ENCODE results near the gene CRABP1.

The CRABP1 gene

DNA sequence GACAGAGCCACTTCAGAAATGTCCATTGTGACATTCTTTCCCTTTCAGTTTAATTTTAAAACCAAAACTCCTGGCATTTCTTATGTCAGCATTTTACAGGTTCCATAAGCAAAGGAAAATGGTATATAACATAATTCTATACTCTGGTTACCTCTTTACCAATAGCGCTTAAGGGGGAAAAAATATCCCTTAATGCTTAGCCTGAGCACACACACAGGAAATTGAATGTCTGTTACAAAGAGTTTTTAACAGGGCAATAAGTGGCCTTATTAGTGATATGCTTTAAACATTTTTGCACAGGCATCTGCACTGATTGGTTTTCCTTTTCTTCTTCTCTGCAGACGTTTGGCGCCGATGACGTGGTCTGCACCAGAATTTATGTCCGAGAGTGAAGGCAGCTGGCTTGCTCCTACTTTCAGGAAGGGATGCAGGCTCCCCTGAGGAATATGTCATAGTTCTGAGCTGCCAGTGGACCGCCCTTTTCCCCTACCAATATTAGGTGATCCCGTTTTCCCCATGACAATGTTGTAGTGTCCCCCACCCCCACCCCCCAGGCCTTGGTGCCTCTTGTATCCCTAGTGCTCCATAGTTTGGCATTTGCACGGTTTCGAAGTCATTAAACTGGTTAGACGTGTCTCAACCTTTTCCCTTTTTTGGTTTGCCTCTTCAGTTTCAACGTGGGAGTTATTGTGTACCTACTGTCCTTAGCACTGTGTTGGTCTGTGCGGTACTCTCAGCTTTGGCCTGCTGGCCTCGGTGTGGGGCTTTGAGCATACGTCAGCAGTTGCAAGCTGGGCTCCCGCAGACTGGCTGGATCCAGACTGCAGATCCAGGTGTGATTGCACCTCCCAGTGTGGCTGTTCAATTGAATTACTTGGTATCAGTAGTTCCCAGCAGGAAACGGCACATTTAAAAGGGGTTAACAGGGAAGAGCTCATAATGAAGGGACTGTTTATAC lies 7.7 kb downstream of the CRABP1 start:
- DNase-seq, result no peak

DNA sequence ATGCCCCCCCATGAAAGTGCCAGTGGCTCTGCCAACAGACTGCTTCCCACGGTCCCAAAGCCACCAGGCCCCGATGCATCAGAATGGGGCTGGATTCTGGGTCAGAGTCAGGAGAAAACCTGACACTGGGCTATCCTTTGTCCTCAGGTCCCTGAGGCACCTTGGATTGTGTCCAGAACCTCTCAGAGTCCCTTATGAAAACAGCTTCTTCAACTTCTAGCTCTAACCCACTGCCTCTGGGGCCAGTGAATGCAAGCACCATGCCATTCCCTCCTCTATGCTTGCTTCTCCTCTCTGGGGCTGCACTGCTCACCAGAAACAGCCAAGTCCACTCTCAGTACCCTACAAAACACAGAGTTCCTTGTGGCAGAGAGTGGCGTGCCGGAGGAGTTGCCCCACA lies 9.9 kb downstream of the CRABP1 start:
- no peak for DNase-seq

DNA sequence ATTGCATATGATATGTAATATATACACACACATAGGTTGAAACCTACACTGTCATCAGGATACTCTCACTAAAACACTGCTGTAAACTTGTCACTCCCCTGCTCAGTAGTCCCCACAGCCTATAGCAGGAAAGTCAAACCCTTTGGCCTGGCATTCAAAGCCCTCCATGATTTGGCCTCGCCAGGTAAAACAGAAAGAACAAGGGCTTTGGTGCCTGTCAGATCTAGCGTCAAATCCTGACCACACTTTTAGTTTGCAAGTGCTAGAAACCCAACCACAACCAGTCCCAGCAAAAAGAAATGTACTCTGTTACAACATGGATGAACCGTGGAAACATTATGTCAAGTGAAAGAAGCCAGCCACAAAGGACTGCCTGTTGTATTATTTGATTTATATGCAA lies 11.4 kb downstream of the CRABP1 start:
- DNase-seq, result no peak

DNA sequence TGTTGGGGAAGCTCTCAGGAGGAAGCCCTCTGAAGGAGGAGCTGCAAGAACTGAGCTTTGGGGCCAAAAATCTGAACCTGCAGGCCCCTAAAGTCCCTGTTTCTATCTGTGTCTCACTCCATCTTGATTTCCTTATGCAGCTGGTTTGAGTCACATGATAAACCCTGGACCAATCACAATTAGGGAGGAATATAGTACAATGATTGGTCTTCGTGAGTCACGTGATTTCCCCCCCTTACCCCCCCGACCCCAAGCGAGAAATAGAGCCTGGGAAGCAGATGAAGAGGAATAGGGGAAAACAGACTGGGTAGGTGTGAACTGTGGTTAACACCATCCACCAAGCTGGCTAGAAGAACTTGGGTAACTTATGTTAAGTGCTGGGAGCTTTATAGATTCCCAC lies 12.9 kb downstream of the CRABP1 start:
- no peak for DNase-seq

DNA sequence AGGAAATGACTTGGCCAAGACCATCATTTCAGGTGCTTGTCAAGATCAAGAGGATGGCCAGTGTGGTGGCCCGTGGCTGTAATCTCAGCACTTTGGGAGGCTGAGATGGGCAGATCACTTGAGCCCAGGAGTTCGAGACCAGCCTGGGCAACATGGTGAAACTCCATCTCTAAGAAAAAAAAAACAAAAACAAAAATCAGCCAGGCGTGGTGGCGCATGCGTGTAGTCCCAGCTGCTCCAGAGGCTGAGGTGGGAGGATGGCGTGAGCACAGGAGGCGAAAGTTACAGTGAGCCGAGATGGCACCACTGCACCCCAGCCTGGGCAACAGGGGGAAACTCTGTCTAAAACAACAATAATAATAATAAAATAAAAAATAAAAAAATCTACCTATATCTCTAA lies 15.0 kb downstream of the CRABP1 start:
- no peak for DNase-seq

DNA sequence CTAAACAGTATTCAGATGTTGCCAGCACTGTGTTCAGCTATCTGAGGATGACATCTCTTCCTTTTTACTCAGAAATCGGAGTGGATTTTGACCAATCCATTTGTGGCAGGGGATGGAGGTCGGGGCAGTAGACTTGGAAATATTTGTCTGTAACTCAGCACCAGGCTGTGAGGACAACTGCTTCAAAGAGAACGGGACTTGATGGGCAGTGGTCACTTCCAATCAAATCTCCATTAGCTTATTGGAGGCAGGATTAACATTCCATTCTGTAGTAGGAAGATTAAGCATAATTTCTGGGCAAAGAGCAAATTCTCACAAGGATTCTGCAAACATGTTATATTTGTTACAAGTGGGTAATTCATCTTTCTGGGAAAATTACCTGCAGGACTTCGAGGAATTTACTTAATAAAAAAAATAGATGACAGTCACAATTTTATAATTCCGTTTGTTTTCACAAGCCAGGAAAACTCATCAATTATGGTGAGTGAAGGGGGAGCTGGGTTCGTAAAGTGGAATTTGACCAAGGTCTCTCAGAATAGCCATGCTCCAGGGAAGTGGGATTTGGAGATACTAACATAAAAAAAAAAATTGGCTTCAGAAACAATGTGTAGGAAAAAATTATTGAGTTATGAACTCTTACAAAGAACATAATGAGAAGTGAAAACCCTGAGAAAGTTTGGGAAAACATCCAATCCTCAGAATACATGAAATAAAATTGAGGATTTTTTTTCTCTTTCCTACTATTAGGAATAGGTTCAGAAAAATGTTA lies 18.1 kb downstream of the CRABP1 start:
- DNase-seq, result no peak

DNA sequence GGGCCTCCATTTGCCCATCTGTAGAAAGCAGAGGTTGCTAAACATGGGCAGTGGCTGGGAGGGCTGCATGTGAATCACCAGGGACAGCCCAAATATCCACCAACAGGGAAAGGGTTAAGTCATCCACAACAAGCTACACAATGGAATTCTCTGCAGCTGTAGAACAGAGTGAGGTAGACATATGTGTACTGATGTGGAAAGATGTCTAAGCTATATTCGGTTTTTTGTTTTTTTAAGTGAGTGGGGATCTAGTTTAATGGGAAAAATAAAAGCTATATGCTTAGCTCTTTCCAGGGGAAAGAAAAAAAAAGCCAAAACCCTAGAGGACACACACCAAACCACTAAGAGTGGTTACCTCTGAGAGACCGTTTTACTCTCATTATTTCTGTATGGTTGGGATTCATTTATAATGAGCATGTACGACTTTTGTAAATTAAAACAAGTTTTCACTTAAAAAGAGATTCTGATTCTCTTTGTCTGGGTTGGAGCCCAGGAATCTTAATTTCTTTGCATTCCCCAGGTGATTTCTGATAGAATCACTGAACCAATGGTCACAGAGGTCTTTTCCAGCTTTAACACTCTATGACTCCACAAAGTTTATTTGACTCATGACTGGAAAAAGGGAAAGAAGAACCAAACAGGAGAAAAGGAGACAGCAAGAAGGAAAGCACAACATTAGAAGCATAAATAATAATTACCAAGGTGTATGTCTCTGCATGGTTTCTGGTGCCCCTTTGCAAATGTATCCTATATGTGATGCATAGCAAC lies 19.1 kb downstream of the CRABP1 start:
- no peak for DNase-seq

DNA sequence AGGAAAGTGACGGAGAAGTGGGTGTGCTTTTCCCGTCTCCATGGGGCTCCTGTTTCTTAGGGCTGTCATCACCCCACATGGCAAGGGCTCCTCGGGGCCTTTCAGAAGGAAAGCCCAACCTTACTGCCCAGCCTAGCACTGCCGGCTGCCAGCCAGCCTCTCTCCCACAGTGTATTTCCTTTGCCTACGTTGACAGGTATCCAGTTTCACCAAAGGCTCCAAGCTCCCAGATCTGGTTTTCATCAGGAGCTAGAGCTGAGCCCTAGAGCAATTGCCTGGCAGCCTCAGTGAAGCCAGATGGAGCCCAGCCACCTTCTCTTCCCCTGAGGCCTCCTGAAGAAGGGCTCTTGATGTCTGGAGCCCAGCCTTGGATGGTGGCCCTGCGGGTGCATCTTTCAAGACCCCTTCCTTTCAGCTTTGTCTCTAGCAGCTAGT lies 20.2 kb downstream of the CRABP1 start:
- DNase-seq, result peak; percentile 79

DNA sequence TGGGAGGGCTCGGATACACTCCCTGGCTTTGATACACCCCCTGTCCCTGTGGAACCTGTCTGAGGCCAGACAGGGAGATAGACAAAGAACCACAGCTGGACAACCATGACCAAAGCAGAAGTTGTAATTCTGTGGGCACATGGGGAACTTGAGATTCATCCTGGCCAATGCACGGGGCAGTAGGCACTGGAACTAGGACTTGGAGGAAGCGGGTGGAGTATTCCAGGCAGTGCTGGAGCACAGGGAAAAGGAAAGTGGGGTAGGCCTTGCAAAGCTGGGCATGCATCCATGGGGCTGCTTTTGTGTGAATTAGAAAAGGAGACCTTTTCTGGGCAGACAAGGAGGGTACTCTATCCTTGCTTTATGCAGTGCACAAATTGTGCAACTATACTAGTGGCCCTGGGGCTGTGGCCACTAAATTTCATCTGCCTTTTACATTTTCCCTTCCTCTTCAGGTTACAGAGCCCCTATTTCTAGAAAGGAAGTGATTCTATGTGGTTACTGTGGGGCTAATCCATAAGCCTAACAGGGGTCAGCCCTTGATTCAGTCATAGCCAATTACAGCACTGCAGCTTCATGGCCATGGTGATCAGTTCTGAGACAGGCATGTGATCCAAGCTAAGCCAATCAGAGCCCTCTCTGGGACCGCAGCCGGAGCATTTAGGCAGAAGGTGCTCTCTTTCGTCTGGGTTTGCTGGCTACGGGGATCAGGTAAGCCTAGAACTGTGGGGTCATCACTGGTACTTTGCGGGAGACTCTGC lies 21.0 kb downstream of the CRABP1 start:
- no peak for DNase-seq

DNA sequence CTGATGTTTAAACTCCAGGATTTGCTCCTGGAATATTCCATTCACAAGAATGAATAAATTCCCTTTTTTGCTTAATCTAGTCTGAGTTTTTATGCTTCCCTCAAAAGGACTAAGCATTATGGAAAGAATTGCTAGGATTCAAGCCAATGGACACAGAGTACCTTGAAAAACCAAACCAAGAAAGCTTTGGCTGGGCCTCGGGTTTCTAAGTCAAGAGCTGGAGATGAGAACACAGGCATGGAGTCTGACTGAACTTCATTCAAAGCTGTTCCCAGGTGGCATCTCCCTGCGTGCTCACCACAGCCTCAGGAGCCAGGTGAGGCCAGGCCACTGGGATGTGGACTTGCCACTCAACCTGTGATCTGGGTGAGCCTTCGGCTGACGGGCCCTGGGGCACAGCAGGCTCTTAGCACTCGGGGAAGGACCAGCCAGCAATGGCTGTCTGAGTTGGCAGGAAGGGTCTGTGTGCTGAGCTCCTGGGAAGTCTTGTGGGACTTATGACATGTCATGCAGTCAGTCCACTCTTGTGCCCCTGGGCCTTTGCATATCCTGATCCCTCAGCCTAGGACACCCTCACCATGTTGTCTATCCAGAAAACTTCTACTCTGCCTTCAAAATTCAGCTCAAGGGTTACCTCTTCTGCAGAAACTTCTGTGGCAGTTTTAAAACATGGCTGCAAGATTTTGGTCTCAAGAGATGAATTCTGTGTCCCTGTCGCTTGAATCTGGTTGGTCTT lies 21.8 kb downstream of the CRABP1 start:
- no peak for DNase-seq

DNA sequence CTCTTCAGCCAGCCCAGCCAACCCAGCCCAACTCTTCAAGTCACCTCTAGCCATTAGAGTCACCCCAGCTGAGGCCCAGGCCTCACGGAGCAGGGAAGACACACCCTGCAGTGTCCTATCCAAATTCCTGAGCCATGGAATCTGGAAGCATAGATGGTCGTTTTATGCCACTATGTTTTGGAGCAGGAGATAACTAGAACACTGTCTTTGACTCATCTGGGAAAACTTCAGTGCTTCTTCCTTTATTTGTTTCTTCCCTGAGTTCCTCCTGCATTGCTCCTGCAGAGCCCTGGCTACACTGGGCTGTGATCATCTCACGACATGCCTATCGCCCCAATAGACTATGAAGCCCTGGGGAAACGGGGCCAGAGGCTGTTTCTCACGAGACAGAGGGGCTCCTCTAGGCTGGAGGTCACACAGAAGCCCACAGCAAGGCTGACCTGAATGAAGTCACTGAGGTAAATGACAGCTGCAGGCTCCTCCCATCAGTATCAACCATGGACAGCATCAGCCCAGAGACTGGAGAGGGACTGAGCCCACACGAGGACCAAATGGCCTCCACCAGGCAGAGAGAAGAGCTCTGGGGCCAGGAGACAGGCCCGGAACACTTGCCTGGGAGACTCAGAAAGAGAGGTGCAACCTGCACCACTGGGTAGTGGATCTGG lies 22.7 kb downstream of the CRABP1 start:
- no peak for DNase-seq

DNA sequence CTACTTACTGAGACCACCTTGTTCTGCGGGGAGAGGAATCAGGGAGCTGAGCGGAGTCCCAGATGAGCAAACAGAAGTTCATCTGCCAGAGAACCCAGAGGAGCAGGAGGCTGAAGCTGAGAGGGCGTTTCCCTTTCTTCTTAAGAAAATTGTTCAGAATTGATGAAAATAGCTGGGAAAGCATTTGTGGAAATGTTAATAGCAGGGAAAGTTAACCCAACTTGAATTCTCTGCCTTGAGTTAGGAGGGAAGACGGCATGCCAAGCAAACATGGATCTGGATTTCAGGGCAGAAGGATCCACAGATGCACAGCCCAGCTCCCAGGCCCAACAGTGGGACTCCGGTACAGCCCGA lies 23.2 kb downstream of the CRABP1 start:
- no peak for DNase-seq

DNA sequence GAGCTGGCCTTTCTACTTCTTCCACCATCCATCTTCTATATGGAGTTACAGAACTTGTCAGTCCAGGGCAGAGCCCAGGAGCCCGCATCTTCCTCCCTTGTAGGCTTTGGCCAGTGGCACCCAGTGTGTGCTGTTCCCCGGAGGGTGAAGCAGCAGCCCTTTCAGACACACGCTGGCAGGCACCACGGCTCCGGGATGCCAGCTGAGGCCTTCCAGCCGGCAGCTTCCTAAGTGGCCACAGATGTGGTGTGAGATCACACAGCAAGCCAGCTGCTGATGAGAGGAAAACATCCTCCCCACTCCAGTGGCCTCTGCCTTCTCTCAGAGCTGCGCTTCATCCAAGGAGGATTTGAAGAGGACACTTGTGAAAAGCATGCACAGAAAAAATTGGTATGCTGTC lies 24.1 kb downstream of the CRABP1 start:
- no peak for DNase-seq

DNA sequence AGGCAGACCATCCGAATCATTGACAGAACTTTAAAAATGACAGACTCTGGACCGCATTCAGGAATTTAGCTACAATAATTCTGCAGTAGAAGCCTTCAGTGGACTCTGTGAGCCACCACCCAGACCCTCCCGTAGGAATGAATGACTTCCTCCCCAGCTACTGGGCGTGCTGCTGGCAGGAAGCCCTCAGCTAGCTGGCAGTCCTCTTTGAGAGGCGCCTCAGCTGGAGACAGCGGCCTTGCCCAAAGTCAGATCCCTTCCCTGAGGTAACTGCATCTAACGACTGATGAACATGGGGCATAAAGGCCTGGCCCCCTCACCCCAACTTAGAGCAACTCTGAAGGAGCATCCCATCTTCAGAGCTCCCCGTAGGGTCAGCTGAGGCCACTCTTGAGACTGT lies 25.8 kb downstream of the CRABP1 start:
- no peak for DNase-seq

DNA sequence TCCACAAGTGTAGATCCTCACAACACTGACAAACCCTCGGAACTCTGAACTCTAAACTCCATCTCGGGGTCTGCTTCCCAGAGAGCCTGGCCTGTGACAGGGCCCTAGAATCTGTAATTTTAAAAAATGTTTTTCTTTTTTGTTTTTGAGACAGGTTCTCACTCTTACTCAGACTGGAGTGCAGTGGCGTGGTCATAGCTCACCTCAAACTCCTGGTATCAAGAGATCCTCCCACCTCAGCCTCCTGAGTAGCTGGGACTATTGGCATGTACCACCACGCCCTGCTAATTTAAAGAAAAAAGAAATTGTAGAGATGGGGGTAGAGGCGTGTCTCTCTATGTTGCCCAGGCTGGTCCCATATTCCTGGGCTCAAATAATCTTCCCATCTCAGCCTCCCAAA lies 26.2 kb downstream of the CRABP1 start:
- DNase-seq, result no peak

DNA sequence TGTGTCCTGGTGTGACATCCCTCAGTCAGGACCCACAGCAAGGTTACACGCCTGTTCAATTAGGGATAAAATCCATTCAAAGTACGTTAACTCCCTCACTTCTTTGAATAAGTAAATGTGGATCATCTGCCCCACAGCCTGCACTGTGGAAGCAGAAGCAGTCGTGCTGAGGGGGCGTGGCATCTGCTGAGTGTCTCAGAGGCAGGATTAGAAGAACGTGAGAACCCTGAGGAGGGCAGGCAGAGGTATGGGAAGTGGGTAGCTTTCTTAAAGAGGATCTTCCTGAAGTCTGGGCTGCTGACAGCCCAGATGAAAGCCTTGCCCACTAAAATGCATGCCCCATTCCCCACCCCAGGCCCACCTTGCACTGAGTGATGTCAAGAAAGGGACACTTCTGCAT lies 28.5 kb downstream of the CRABP1 start:
- peak; percentile 62 for DNase-seq

DNA sequence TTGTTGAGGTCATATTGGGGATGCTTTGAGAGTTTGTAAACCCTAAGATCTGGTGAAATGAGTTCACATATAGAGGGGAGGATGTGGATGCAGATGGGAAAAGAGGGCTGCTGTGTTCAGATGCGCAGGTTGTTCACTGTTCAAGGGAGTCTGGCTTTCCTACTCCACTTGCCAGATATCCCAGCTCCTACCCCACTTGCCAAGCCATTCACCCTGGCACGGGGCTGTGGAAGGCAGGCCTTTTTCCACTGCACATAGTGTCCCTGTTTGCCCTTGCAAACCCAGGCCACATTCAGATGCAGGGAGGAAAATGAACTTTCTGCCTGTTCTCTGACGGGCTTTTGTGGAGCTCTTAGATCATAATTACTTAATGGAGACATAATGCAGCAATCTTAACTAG lies 29.0 kb downstream of the CRABP1 start:
- DNase-seq, result no peak

DNA sequence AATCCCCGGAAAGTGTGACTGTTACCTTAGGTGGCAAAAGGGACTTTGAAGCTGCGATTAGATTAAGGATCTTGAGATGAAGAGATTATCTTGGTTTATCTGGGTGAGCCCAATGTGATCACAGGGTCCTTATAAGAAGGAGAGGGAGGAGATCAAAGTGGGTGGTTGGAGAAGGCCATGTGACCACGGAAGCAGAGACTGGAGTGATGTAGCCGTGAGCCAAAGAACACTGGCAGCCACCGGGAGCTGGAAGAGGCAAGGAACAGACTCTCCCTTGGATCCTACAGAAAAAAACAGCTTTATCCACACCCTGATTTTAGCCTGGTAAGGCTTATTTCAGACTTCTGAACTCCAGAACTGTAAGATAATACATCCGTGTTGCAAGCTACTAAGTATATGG lies 29.9 kb downstream of the CRABP1 start:
- no peak for DNase-seq

DNA sequence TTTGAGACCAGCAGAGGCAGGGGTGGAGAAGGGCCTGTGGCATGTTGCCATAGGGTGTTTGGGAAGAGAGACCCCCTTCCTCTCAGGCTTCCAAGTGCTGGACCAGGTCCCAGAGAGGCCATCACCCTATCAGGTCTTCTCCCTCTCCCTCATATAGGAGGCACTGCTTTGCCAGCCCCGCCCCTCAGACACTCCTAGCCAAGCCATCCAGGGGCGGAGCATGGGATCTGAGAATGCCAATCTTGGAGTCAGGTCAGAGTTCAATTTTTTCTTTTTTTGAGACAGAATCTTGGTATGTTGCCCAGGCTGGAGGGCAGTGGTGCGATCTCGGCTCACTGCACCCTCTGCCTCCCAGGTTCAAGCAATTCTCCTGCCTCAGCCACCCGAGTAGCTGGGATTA lies 32.7 kb downstream of the CRABP1 start:
- no peak for DNase-seq

DNA sequence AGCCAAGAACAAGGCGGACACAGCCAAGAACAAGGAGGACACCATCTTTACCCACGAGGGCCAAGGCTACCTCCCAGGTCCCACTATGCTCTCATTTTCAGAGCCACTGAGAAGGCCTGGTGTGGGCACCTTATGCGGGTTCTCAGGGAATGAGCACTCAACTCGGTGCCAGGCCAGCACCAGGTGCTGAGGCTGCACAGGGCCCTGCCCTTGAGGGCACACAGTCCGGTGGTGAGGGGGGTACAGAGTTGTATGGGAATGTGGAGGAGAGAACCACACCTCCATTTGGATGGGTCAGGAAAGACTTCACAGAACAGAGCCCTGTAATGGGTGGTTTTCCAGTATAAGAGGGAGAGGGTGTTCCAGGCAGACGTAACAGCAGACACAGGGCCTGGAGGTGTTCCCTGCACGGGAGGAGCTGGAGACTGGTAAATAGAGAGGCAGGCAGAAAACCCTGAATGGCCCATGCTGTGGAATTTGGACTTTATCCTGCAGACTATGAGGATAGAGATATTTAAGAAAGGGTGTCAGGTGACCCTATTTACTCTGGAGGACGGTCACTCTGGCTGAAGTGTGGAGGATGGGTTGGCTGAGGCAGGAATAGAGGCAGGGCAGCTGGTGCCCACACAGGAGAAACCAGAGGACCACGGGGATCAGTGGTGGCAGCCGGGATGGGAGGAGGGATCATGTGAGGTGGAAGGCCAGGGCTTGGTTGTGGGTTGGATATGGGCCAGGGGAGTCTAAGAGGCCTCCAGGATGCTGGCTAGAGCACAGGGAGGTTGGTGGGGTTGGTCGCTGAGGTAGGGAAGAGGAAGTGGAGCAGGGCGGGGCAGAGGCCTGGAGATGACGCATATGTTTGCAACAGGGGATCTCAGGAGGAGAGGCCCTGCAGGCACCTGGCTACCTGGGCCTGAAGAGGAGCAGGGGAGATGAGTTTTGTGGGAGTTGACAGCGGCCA lies 34.6 kb downstream of the CRABP1 start:
- DNase-seq, result no peak
